Hepatocyte (in vitro differentiated cells): ENCODE results near the gene SLC39A13.

ENCODE experiments used
- EZH2 ChIP-seq: fragments of 200-600 bp; sonication (generic); IDR thresholded peaks from 2 replicates; pipeline ENCODE4 v1.6.1; 2016; ENCODE audit warnings: antibody characterized with exemption, mild to moderate bottlenecking, borderline replicate concordance
- EZH2phosphoT487 ChIP-seq: fragments of 200-600 bp; sonication (generic); IDR thresholded peaks from one replicate; pipeline ENCODE4 v1.6.1; 2018; ENCODE audit warnings: antibody characterized with exemption, mild to moderate bottlenecking, low read depth, moderate library complexity; ENCODE audit not compliant: unreplicated experiment, severe bottlenecking
- TF ChIP-seq, protein P1 (sequence below): fragments of 200-600 bp; sonication (generic); IDR thresholded peaks from 2 replicates; pipeline ENCODE4 v1.5.1; 2016; ENCODE audit warnings: antibody characterized with exemption, mild to moderate bottlenecking; ENCODE audit not compliant: poor library complexity

DNA sequence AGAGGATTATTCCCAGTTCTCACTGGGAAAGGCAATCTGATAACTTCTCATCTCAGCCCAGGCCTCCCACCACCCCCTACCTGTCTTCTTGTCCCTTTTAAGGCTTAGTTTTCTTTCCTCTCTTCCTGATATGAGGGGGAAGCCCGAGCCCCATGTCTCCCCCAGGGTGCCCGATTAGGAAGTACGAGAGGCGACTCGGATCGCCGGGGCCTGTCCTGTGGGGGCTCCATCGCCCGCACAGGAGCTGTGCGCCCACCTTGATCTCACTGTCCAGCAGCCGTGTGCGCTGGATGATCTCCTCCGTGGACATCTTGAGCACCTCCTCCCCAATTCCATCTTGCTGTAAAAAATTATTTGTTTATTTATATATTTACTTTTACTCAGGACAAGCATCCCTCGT is 17.2 kb downstream of the SLC39A13 start:
- TF ChIP-seq, protein P1, sequence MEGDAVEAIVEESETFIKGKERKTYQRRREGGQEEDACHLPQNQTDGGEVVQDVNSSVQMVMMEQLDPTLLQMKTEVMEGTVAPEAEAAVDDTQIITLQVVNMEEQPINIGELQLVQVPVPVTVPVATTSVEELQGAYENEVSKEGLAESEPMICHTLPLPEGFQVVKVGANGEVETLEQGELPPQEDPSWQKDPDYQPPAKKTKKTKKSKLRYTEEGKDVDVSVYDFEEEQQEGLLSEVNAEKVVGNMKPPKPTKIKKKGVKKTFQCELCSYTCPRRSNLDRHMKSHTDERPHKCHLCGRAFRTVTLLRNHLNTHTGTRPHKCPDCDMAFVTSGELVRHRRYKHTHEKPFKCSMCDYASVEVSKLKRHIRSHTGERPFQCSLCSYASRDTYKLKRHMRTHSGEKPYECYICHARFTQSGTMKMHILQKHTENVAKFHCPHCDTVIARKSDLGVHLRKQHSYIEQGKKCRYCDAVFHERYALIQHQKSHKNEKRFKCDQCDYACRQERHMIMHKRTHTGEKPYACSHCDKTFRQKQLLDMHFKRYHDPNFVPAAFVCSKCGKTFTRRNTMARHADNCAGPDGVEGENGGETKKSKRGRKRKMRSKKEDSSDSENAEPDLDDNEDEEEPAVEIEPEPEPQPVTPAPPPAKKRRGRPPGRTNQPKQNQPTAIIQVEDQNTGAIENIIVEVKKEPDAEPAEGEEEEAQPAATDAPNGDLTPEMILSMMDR, result no peak
- TF ChIP-seq EZH2 (no peak), EZH2phosphoT487 (no peak)
